Right kidney (tissue), 1 donor: ENCODE data around the gene CTSL.
"Not testable (repeated sequence)": the region's sequence is repeated elsewhere in the genome, so short reads cannot be mapped to it uniquely, and the experiment has no call there.

Experiments
- DNase-seq: peaks from one replicate; pipeline ENCODE4 v3.0.0-alpha.2; 2016

Gene CTSL

GRCh38 chr9:87718231-87718630 lies 7.7 kb upstream of the CTSL start:
- DNase-seq = no peak

GRCh38 chr9:87718852-87719612 lies 6.9 kb upstream of the CTSL start:
- DNase-seq = no peak

- no peak for DNase-seq
Measured at GRCh38 chr9:87720173-87720572, 5.7 kb upstream of the CTSL start.

GRCh38 chr9:87722393-87723088 lies 3.4 kb upstream of the CTSL start:
- DNase-seq = no peak

DNA sequence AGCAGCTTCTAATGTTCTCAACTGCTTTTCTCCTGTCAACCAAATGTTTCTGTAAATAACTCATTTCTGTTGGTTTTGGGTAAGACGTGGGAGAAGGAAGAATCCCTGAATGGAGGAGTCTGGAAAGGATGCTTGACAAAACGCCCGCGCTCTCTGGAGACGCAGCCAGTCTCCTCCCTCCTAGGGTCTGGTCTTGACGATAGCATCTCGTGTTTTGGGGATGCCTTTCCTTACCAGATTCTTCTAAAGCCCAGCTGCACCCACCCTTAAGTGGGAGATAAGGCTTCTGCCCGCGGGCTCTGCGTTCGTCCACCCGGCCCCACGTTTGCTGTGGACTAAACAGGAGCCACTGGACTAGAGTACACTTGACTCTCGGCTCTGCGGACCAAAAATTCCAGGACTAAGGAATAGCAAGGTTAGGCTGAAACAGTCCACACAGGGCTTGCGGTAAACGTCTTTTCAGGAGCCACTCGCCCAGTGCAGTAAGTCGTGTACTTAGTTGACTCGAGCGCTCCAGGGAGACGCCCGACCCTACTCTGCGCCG lies 491 bp upstream of the CTSL start:
- DNase-seq = no peak

GRCh38 chr9:87729246-87729645 lies 3.3 kb downstream of the CTSL start:
- no peak for DNase-seq

DNA sequence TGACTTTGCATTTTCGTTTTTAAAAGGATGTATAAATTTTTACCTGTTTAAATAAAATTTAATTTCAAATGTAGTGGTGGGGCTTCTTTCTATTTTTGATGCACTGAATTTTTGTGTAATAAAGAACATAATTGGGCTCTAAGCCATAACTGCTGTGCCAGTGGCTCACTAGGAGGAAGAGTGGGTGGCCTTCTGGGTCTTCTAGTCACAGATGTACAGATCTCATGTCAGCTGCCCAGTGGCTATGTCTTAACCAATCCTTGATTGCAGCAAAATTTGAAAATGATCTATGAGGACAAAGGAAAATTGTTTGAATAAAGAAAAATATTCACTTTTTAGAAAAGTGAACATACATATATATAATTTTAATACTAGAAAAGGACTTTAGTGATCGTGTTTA lies 5.4 kb downstream of the CTSL start:
- DNase-seq = no peak

GRCh38 chr9:87732344-87732743 lies 6.4 kb downstream of the CTSL start:
- DNase-seq = no peak

GRCh38 chr9:87732756-87733155 lies 6.8 kb downstream of the CTSL start:
- DNase-seq = no peak

- DNase-seq = no peak
Measured at GRCh38 chr9:87733273-87734052, 7.5 kb downstream of the CTSL start.

- no peak for DNase-seq
Measured at GRCh38 chr9:87734106-87734505, 8.2 kb downstream of the CTSL start.

- no peak for DNase-seq
Measured at GRCh38 chr9:87739546-87739945, 13.6 kb downstream of the CTSL start.

- no peak for DNase-seq
Measured at GRCh38 chr9:87740209-87740608, 14.3 kb downstream of the CTSL start.

- no peak for DNase-seq
Measured at GRCh38 chr9:87741326-87741725, 15.4 kb downstream of the CTSL start.

- DNase-seq = no peak
Measured at GRCh38 chr9:87741891-87742290, 16.0 kb downstream of the CTSL start.

DNA sequence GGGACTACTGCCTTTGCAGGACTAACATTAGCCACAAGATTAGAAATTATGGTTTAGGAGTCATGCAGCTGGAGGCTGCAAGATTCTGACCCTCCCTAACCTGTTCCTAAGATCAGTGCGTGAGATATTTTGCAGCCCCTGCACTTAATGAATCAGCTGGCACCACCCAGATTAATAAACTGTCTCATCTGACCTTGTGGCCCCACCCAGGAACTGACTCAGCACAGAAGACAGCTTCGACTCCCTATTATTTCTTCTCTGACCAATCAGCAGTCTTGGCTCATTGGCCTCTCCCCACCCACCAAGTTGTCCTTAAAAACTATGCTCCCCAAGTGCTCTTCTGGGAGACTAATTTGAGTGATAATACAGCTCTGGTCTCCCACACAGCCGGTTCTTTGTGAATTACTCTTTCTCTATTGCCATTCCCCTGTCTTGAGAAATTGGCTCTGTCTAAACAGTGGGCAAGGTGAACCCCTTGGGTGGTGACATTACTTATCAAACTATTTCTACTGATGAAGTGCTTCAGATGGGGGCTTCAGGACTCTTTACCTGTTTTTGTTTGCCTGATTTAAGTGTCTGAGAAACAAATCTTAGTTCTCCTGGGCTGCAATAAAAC lies 17.0 kb downstream of the CTSL start:
- no peak for DNase-seq

DNA sequence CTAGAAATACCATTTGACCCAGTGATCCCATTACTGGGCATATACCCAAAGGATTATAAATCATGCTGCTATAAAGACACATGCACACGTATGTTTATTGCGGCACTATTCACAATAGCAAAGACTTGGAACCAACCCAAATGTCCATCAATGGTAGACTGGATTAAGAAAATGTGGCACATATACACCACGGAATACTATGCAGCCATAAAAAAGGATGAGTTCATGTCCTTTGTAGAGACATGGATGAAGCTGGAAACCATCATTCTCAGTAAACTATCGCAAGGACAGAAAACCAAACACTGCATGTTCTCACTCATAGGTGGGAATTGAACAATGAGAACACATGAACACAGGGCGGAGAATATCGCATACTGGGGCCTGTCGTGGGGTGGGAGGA lies 18.3 kb downstream of the CTSL start:
- not testable (repeated sequence) for DNase-seq

GRCh38 chr9:87746186-87746585 lies 20.3 kb downstream of the CTSL start:
- no peak for DNase-seq

- no peak for DNase-seq
Measured at GRCh38 chr9:87748881-87749280, 23.0 kb downstream of the CTSL start.

DNA sequence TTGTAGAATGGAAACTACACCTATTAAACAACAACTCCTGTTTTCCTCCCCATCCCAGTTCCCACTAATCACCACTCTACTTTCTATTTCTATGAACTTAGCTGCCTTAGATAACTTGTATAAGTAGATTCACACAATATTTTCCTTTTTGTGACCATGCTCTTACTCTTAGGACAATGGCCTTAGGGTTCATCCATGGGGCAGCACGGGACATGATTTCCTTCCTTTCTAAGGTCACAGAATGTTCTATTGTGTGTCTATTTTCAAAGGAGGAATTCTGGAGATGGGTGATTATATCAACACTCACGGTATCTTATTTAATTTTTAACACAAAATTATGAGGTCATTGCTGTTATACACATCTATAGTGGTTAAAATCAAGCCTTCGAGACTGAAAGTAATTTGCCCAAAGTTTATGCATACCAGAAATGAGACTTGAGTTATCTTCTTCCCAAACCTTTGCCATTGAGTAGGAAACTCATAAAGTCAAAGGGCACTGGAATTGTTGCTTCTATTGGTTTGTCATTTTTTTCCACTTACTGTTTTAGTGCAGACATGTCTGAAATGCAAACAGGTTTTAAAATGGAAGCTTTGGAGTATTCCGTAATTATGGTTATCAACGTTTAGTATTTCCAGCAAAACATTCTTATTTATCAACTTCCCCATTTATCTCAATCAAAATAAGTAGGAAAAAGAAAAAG lies 23.6 kb downstream of the CTSL start:
- DNase-seq = no peak

- DNase-seq = no peak
Measured at GRCh38 chr9:87750726-87751125, 24.8 kb downstream of the CTSL start.

- DNase-seq = no peak
Measured at GRCh38 chr9:87751423-87751822, 25.5 kb downstream of the CTSL start.
